IMR-90 (cell line): ENCODE measurements around the gene MGAT5B.
A peak's percentile ranks its signal among the peaks of the same experiment; 100 is the strongest.

ENCODE experiments used
- BHLHE40 ChIP-seq: fragments of 150-350 bp; IDR thresholded peaks from 2 replicates; pipeline ENCODE4 v1.6.1; 2016; ENCODE audit warnings: mild to moderate bottlenecking, low read depth, low read length
- POLR2A ChIP-seq: IDR thresholded peaks from 2 replicates; pipeline ENCODE4 v1.6.1; 2012; ENCODE audit warnings: mild to moderate bottlenecking, low read depth, low read length
- TF ChIP-seq, protein P1 (sequence below): conservative IDR thresholded peaks from 2 replicates; pipeline ENCODE4 v1.5.1; 2012; ENCODE audit warnings: mild to moderate bottlenecking, low read depth, low read length, improper control_type of control experiment

DNA sequence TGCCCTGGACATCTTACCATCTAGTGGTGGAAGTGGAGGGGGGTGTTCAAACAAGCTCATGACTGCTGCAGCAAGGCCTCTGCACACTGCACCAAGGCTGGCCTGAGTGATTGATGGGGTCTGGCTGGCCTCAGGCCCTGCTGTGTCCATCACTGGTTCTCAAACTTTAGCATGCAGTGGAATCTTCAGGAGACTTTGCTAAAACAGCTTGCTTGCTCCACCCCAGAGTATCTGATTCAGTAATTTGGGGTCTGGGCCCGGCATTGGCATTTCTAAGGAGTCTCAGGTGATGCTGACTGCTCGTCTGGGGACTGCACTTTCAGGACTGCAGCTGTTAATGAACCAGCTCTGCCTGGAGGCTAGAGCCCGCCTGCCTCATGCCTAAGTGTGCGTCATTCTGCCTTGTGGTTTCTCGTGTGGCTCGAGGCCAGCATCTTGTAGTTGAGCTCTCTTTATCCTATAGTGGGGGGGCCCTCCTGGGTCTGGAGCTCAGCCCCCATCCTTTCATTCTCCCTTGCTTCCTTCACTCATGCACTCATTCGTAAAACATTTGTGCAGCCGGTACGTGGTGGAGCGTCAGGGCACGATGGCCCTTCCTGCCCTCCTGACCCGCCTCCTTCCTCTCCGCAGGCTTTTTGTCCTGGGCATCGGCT lies 4.1 kb downstream of the MGAT5B start:
- TF ChIP-seq, protein P1, sequence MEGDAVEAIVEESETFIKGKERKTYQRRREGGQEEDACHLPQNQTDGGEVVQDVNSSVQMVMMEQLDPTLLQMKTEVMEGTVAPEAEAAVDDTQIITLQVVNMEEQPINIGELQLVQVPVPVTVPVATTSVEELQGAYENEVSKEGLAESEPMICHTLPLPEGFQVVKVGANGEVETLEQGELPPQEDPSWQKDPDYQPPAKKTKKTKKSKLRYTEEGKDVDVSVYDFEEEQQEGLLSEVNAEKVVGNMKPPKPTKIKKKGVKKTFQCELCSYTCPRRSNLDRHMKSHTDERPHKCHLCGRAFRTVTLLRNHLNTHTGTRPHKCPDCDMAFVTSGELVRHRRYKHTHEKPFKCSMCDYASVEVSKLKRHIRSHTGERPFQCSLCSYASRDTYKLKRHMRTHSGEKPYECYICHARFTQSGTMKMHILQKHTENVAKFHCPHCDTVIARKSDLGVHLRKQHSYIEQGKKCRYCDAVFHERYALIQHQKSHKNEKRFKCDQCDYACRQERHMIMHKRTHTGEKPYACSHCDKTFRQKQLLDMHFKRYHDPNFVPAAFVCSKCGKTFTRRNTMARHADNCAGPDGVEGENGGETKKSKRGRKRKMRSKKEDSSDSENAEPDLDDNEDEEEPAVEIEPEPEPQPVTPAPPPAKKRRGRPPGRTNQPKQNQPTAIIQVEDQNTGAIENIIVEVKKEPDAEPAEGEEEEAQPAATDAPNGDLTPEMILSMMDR: no peak
- TF ChIP-seq BHLHE40 (0 out of 2 replicates have a peak, but pooled peaks have one; percentile 40), POLR2A (no peak)
